HG02973 (cell line): ENCODE data around the gene ACAP3.
A peak's percentile ranks its signal among the peaks of the same experiment; 100 is the strongest.

Experiments used
- ATAC-seq: cut with Tn5 transposase; IDR thresholded peaks from one replicate; pipeline ENCODE4 v1.9.1; 2021; ENCODE audit warnings: moderate library complexity; ENCODE audit not compliant: unreplicated experiment

The ACAP3 gene, protein sequence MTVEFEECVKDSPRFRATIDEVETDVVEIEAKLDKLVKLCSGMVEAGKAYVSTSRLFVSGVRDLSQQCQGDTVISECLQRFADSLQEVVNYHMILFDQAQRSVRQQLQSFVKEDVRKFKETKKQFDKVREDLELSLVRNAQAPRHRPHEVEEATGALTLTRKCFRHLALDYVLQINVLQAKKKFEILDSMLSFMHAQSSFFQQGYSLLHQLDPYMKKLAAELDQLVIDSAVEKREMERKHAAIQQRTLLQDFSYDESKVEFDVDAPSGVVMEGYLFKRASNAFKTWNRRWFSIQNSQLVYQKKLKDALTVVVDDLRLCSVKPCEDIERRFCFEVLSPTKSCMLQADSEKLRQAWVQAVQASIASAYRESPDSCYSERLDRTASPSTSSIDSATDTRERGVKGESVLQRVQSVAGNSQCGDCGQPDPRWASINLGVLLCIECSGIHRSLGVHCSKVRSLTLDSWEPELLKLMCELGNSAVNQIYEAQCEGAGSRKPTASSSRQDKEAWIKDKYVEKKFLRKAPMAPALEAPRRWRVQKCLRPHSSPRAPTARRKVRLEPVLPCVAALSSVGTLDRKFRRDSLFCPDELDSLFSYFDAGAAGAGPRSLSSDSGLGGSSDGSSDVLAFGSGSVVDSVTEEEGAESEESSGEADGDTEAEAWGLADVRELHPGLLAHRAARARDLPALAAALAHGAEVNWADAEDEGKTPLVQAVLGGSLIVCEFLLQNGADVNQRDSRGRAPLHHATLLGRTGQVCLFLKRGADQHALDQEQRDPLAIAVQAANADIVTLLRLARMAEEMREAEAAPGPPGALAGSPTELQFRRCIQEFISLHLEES

DNA sequence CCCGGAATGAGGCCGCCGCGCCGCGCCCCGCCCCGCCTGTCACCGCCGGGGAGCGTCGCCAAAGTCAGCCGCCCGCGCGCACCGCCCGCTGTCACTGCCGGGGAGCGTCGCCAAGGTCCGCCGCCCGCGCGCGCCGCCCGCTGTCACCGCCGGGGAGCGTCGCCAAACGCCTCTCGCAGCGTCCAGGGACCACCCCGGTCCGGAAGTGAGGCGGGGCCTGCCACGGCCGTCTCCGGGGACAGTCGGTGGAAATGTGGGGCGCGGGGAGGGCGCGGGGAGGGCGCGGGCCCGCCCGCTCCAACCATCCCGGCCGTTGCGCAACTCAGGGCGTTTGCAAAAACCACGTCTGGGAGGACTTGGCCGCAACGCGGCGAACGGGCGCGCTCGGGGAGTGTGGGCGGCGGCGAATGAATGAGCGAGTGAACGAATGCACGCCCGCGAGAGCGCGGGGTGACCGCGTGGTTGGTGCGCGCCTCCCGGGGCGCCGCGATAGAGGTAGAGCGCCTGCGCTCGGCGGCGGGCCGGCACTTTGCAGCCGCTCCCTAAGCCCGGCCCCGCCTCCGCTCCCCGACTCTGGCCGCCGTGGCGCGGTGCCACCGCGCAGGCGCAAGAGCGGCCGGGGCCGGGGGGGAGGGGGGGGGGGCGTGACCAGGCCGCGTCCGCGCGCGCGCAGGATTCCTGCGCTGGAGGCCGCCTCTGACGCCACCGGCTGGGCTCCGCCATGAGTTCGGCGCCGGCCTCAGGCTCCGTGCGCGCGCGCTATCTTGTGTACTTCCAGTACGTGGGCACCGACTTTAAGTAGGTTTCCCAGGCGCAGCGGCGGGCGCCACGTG, at the start of gene ACAP3, which contains the start of gene PUSL1:
Gene ACAP3 (minus strand): TSS at position 8 of the 833 bp plus-strand sequence. CDS start 115 bp downstream, outside the sequence.
Gene PUSL1 (plus strand): TSS at position 675 of the 833 bp plus-strand sequence. CDS start 47 bp downstream, at position 722.
- ATAC-seq: peak; percentile 51

DNA sequence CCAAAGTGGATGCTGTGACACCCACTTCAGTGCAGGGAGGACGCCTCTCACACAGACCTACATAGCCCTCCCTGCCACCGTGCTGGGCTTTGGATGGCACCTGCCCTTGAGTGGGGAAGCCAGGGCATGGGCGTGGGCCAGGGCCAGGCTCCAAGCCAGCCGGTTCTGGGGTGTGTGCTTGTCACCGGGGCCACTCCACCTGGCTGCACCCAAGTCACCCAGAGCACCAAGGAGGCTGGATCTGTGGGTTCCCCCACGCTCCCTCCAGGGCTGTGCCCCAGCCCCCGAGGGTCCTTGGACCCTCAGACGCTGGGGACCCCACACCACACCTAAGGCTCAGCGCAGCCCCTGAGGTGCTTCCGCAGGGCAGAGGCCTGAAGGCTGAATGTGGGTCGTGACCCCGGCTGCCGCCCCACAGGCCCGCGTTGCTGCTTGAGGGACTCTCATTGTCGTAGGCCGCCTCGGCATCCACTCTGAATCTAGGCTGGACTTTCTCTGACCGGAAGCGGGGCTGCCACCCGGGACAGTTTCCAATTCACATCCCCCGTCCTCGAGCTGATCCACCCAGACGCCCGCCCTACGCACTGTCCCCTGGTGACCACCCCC, 49.2 kb upstream of the ACAP3 start:
- no peak for ATAC-seq

DNA sequence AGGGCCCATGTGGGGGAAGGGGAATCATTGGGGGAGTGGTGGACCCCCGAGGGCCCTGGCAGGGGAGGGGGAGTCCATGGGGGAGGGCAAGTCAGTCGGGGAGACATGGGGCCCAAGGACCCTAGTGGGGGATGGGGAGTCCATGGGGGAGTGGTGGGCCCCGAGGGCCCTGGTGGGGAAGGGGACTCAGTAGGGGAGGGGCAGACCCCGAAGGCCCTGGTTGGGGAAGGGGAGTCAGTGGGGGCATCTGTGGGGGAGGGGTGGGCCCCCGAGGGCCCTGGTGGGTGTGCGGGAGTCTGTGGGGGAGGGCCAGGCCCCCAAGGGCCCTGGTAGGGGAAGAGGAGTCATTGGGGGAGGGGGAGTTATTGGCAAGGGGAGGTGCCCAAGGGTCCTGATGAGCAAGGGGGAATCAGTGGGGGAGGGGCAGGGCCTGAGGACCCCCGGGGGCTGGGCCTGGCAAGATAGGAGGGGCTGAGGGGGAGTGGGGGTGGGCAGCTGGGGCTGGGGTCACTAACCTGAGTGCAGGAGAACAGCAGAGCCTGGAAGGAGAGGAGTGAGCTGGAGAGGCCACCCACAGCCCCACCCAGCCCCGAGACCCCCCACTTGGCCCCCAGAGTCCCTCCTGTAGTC, 48.6 kb upstream of the ACAP3 start:
- ATAC-seq: no peak

DNA sequence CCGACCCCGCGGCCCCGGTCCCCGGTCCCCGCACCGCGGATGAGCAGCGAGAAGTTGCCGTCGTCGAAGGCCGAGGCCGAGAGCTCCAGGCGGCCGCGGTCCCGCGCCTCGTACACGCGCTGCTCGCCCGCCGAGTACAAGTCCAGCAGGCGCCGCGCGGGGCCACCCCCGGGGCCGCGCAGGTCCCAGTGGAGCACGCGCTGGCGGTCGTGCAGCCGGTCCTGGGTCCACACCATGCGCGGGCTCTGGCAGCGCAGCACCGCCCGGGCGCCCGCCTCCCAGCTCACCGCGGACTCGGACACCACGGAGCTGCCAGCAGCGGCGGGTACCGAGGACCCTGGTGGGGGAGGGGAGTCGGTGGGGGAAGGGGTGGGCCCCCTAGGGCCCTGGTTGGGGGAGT, 47.7 kb upstream of the ACAP3 start:
- no peak for ATAC-seq

DNA sequence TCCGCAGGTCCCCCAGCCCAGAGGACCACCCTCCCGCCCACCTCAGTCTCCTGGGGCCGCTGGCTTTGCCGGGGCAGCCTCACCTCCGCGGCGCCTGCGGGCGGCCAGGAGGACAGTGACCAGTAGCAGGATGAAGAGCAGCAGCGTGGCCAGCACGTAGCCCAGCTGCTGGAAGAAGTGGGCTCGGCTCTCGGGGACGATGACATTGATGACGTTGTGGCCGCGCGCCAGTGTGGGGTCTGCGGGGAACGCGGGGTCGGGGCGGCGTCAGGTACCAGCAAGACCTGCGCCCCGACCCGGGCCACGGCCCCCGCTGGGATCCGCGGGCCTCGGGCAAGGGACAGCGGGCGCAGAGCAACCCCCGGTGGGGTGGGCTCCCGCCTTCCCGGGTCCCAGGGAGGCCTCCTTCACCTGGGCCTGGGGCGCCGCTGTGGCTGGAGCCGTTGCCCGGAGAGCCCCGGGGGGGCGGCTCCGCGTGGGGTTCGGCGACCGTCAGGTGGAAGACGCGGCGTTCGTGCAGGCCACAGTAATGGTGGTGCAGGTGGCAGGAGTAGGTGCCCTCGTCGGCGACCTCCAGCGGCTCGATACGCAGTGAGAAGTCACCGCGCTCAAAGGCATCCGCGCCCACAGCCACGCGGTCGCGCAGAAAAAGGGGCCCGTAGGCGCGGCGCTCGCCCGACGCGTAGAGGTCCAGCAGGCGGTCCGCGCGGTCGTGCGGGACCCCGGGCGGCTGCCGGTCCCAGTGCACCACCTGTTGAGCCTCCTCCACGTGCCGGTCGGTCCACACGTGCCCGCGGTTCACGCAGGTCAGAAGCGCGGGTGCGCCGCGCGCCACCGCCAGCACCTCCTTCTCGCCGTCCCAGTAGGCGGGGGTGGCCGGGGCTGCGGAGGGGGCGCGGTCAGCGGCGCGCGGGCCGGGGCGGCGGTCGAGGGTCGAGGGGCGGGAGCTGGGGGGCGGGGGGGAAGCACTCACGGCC, 46.8 kb upstream of the ACAP3 start:
- ATAC-seq: no peak

DNA sequence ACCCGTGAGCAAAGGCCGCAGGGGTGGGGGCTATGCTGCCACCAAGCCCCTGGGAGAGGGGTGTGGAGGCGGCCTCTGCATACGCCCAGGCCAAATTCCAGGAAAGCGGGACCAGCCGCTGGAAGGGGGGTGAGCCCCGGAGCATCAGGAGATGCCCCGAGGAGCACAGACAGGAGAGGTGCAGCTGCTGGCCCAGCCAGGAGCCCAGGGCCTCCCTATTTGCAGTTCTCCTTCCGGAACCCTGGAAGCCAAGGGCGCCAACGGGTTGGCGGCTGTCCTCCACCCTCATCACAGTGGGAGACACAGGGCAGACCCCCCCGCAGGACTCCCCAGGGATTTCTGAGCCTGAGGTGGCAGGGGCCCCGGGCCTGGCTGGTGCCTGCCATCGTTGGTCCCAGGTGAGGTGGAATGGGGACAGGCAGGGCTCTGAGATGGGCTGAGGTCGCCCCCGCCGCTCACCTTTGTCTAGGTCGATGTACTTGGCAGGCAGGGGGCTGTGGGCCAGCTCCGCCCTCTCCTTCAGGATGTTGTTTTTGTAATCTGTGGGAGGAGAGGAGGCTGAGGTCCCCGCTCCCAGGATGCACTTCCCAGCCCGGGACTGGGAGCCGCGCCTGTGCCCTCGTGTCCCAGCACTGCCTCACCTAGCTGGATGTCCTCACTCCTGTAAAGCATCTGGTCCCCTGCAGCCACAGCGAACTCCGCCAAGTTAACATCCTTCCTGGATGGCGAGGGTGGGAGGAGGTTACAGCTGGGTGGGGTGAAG, 45.8 kb upstream of the ACAP3 start:
- ATAC-seq: no peak

DNA sequence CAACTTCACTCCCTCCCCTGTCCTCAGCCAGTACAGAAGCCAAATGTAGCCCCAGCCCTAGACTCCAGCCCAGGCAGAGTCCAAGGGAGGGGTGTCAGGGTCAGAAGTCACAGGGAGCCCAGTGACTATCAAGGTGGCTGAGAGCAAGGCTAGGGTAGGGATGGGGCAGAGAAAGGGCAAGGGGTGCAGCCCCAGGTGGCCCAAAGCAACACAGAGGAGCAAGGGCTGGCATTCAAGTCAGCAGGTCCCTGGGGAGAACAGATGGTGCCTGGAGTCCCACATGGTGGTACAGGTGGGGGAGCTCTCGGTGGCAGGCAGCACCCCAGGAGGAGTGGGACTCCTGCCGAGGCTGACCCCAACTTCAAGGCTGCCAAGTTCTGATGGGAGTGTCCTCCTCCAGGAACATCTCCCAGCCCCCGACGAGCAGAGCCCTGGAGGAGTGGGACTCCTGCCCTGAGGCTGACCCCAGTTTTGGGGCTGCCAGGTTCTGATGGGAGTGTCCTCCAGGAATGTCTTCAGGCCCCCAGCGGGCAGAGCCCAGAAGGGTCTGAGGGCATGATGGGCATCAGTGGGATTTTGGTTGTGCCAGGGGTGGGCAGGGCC, 45.2 kb upstream of the ACAP3 start:
- no peak for ATAC-seq

DNA sequence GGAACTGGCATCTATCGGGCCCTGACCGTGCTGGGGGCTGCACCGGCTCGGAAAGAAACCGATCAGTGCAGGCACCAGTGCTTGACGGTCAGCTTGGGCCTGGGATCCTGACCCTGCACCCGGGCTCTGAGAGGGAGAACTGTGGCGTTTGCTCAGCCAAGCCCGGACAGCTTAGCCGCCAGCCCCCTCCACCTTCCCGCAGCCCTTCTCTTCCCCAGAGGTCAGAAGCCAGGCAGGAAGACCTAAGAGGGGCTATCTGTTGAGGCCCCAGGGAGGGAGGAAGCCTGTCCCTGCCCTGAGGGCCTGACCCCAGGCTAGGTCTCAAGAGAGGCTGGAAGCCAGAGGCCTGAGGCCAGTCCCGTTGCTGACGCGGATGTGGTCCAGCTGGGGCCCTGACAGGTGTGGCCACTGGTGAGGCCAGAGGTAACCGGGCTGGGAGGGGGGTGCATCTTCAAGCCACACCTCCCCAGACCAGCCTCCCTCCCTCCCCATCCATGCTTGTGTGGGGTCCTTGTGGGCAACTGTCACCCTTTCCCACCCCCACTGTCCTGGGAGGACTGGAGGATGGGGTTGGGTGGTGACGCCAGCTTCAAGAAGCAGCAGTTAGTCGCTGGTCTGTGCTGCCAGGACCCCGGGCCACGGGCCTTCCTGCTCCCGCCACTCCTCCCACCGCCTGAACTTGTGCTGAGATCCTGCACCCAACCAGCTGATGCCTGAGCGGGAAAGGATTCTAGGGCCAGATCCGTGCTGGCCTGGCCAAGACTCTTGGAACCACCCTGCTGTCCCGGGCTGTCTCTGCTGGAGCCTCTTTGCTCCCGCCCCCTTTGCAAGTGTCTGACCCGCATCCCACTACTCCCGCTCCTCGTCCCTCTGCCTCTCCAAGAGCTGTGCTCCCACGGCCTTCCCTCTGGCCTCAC, 44.0 kb upstream of the ACAP3 start:
- no peak for ATAC-seq

DNA sequence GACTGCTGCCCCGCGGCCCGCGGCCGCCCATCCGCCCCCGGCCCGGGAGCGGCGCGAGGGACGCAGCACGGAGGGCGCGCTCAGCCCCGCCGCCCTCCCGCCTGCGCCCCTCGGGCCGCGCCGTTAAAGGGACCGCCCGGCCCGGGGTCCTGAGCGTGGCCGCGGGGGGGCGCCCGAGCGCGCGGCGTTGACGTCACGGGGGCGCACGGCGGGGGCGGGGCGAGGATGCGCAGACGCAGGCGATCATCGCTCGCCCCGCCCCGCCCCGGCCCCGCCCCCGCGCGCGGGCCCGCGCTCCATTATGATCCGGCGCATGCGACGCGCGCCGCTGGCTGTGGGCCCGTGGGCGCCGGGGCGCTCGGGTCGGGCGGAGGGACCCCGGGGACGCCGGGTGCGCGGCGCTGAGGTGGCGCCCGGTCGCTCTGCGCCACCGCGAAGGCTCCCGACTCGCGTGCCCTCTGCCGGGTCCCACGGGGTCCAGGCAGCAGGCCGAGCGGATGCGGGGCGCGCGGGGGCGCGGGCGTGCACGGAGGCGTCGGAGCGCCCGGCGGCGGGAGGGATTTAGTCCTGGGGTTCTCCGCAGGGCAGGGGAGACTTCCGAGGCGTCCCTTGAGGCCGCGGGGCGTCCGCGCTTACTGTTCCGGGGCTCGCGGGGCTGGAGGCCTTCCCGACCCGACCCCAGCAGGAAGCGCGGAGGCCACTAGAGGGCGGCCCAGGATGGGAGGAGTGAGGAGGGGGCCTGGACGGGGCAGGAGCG, 41.7 kb upstream of the ACAP3 start, which contains the start of gene DVL1:
Gene DVL1 (minus strand): TSS at position 163 of the 757 bp plus-strand sequence. CDS start 353 bp downstream, outside the sequence.
- ATAC-seq: peak; percentile 49

DNA sequence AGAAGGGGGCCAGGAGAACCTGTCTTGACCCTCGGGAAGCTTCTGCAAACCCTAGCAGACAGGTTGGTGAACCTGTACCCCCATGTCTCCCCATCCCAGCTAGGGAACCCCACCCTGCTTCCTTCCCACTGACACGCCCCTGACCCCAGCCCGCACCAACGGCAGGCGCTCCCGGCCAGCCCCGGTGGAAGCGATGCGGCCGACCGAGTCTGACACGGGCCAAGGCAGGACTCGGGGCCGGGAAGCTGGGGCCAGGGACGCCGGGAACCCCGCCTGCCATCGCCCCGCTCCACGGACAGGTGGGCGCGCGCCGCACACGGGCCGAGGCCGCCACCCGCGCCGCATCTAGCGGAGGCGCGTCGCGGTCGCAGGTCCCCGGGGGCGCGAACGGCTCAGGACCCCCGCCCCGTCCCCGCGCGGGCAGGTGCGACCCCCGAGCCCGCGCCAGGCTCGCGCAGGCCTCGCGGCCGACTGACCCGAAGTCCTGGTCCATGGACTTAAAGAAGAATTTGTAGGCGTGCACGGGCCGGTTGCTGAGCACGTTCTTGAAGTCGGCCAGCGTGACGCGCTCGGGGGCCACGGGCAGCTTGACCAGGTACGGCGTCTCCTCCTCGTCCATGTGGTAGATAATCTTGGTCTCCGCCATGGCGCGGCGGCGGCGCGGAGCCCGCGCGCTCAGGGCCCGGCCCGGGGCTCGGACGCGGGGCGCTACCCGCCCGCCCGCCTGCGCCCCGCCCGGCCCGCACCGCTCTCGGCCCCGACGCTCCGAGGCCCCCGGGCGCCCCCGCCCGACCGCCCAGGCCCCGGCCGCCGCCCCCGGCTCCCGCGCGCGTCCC, 40.9 kb upstream of the ACAP3 start:
- ATAC-seq: peak; percentile 15

DNA sequence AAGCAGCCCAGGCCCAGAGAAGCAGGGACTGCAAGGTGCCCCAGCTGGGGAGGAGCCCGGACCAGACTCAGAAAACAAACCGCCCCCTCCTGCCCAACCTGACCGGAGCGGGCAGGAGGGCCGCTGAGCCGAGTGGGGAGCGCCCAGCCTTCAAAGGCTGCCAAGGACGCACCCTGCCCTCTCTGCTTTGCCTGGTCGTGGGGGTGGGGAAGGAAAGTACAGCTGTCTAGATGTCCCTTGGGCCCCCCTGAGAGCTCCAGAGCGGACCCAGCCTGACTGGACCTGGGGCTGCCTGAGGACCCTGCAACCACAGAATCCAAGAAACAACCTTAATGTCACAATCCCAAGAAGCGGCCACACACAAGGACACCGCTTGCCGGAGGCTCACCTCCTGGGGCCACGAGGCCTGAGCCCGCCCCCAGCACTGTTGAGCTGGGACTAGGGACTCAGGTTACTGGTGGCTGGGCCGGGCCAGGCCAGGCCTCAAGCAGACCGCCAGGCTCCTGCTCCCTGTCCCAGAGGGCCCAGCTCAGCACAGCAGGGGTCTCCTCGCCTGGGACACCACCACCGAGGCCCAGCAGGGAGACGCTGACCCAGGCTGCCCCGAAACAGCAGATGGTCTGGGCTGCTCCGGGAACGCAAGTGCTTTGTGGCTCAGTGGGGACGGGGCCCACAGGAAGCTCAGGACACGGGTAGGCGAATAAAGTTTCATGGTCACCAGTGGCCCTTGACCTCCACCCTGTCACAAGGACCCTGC, 40.1 kb upstream of the ACAP3 start:
- ATAC-seq: no peak

DNA sequence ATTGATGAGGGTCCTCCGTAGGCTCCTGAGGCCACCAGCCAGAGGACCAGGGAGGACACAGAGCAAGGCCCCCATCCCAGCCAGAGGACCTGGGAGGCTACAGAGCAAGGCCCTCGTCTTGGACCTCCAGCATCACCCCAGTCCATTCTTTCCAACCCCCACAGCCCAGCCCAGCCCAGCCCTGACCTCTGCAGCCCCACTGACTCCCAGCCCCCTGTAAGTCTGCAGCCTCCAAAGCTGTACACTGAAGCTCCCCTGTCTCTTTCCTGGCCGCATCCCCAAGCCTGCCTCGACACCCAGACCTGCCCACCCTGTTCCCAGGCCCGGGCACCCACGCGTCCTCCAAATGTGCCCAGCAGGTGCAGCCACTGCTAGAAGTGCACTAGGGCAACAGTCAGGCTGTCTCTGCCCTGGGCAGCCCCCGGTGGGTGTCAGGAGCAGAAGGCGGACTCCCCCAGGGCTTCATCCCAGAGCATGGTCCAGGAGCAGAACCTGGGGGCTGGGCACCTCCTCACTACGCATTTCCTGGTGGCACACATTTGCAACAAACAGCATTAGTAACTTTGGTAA, 39.4 kb upstream of the ACAP3 start:
- ATAC-seq: no peak

DNA sequence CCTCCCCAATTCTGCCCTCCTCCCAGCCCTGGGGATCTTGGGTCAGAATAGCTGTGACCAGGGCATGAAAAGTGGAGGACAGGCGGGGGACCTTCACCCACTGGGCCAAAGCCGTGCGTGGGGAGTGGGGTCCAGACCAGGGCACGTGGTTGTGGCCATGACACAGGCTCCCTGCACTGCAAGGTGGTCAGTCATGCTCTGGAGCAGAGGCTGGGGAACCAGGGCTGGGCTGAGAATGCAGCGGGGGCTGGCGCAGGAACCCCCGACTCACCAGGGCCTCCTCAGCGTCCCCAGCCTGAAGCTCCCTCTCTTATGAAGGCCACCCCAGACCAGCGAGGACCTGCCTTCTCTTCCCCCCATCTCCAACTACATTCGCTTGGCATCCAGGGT, 38.8 kb upstream of the ACAP3 start:
- ATAC-seq: no peak
